GM18909 (cell line): Measurements from ENCODE around the gene LIMA1.
"Not testable (repeated sequence)": the region's sequence is repeated elsewhere in the genome, so short reads cannot be mapped to it uniquely, and the experiment has no call there.

Experiments used
- ATAC-seq: cut with Tn5 transposase; IDR thresholded peaks from one replicate; pipeline ENCODE4 v1.9.1; 2021; ENCODE audit warnings: mild to moderate bottlenecking; ENCODE audit not compliant: unreplicated experiment, poor library complexity

The LIMA1 gene

GRCh38 chr12:50154947-50155346 is 128.4 kb downstream of the LIMA1 start:
- not testable (repeated sequence) for ATAC-seq

DNA sequence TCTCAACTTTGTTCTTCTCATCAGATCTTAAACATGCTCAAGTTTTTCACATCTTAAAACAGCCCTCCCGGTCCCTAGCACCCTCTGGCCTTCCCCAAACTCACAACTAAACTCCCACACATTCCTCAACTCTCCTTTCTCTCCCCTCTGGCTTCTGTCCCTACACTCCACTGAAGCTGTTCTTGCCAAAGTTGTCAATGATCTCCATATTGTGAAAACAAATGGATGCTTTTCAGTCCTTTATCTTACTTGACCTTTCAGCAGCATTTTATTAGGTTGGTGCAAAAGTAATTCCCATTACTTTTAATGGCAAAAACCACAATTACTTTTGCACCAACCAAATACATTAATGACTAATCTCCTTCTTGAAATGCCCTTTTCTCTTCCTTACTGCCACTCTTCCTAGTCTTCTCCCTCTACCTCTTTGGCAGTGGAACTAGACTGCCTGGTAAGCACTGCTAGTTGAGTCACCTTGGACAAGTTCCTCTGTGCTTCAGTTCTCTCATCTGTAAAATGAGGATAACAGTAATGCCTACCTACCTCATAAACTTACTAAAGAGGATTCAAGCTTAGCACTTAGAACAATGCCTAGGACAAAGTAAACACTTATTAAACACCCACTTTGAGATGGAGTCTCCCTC is 132.2 kb downstream of the LIMA1 start:
- ATAC-seq = no peak

DNA sequence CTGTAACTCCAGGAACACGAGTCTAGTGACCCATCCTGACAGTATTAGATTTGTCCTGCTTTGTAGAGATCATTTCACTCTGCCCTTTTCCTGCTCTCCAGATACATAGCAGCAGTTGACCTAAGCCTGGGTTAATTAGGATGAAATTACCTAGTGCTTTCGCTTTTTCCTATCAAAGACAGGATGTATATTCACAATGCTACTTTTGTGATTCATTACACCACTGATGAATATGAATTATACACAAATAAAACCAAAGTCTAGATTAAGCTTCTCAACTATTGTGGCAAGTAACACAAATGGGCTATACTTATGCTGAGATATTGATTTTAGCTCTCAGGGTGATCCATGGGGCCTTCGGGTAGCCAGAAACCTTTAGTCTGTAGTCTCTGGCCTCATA is 134.0 kb downstream of the LIMA1 start:
- ATAC-seq = no peak

- not testable (repeated sequence) for ATAC-seq
These were observed 135.3 kb downstream of the LIMA1 start for GRCh38 chr12:50148011-50148410.

- no peak for ATAC-seq
These were observed 136.0 kb downstream of the LIMA1 start for GRCh38 chr12:50147281-50147680.

- no peak for ATAC-seq
These were observed 137.9 kb downstream of the LIMA1 start for GRCh38 chr12:50145439-50145838.

- no peak for ATAC-seq
These were observed 140.3 kb downstream of the LIMA1 start for GRCh38 chr12:50142993-50143392.

DNA sequence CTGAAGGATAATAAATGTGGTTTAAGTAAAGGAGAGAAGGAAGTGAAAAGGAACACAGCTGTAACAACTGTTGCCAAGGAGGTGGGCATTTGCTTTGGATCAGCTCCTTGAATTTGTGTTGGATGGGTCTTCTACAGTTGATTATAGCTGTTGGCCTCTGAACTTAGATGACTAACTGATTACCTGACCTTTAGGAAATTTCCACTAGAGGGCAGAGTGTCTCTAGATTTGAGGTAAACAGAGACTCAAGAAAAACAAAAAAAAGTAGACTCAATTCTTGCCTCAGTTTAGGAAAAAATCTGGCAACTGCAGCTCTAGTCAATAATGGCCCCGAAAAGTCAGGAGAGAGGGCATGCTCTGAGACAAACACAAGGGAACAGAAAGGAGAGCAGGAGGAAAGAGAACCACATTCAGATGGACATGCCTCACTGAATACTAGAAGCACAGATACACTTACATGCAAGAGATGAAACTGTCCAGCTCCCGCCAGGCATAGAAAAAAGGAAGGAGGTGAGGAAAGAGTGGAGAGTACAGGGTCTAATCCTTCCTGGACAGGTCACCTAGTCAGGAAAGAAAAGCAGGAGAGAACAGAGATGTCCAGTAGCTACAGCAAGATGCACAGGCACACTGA is 150.7 kb downstream of the LIMA1 start:
- ATAC-seq = no peak

DNA sequence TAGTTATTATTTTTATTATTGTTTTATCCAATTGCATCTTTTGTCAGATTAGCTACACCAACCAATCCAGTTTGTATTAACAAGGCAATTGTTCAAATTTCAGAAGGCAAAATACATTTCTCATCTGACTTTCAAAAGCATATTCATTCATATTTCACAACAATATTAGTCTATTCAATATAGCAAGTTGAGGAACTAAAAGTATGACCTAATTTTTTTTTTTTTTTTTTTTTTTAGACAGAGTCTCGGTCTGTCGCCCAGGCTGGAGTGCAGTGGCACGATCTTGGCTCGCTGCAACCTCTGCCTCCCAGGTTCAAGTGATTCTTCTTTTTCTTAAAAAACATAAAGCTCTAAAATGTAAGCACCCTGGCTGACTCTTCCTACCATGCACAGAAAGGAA is 154.0 kb downstream of the LIMA1 start:
- ATAC-seq = no peak

- no peak for ATAC-seq
These were observed 155.8 kb downstream of the LIMA1 start for GRCh38 chr12:50127546-50127945.
